Measurements from ENCODE around the gene TBC1D22A.

Gene TBC1D22A

GRCh38 chr22:47059076-47059475 is 296.6 kb downstream of the TBC1D22A start:
- no peak for DNase-seq (ENCODE audit: low read depth)

- no peak for DNase-seq (ENCODE audit: low read depth)
Observed at GRCh38 chr22:47059701-47060161, 297.3 kb downstream of the TBC1D22A start.

GRCh38 chr22:47060718-47061117 is 298.3 kb downstream of the TBC1D22A start:
- DNase-seq (ENCODE audit: low read depth) = no peak

- DNase-seq (ENCODE audit: low read depth) = no peak
Observed at GRCh38 chr22:47061226-47061625, 298.8 kb downstream of the TBC1D22A start.

GRCh38 chr22:47062126-47062525 is 299.7 kb downstream of the TBC1D22A start:
- no peak for DNase-seq (ENCODE audit: low read depth)

GRCh38 chr22:47063071-47063509 is 300.6 kb downstream of the TBC1D22A start:
- DNase-seq (ENCODE audit: low read depth) = no peak

- no peak for DNase-seq (ENCODE audit: low read depth)
Observed at GRCh38 chr22:47063606-47064005, 301.2 kb downstream of the TBC1D22A start.

GRCh38 chr22:47064016-47064415 is 301.6 kb downstream of the TBC1D22A start:
- no peak for DNase-seq (ENCODE audit: low read depth)

- no peak for DNase-seq (ENCODE audit: low read depth)
Observed at GRCh38 chr22:47064416-47064815, 302.0 kb downstream of the TBC1D22A start.

- no peak for DNase-seq (ENCODE audit: low read depth)
Observed at GRCh38 chr22:47065756-47066615, 303.5 kb downstream of the TBC1D22A start.

- no peak for DNase-seq (ENCODE audit: low read depth)
Observed at GRCh38 chr22:47066616-47066905, 304.1 kb downstream of the TBC1D22A start.

GRCh38 chr22:47067321-47067890 is 305.0 kb downstream of the TBC1D22A start:
- DNase-seq (ENCODE audit: low read depth) = no peak

GRCh38 chr22:47067911-47068625 is 305.6 kb downstream of the TBC1D22A start:
- no peak for DNase-seq (ENCODE audit: low read depth)

GRCh38 chr22:47068626-47068996 is 306.2 kb downstream of the TBC1D22A start:
- DNase-seq (ENCODE audit: low read depth) = no peak

- no peak for DNase-seq (ENCODE audit: low read depth)
Observed at GRCh38 chr22:47069270-47069669, 306.8 kb downstream of the TBC1D22A start.

GRCh38 chr22:47071078-47071806 is 308.8 kb downstream of the TBC1D22A start:
- no peak for DNase-seq (ENCODE audit: low read depth)

GRCh38 chr22:47071807-47072641 is 309.6 kb downstream of the TBC1D22A start:
- no peak for DNase-seq (ENCODE audit: low read depth)

GRCh38 chr22:47072642-47072967 is 310.2 kb downstream of the TBC1D22A start:
- no peak for DNase-seq (ENCODE audit: low read depth)

GRCh38 chr22:47073075-47073474 is 310.6 kb downstream of the TBC1D22A start:
- no peak for DNase-seq (ENCODE audit: low read depth)

GRCh38 chr22:47074105-47074504 is 311.7 kb downstream of the TBC1D22A start:
- no peak for DNase-seq (ENCODE audit: low read depth)

- DNase-seq (ENCODE audit: low read depth) = no peak
Observed at GRCh38 chr22:47075568-47075967, 313.1 kb downstream of the TBC1D22A start.

- DNase-seq (ENCODE audit: low read depth) = no peak
Observed at GRCh38 chr22:47076758-47077157, 314.3 kb downstream of the TBC1D22A start.

Measured in ELR (cell line).